Omental fat pad (tissue), 4 donors: Measurements from ENCODE around the gene SVOP. TPM values are rescaled to one million over a fixed set of nuclear protein-coding genes. Genes with fewer than 3 reads are reported as not detected.

Experiments
- ATAC-seq: fragments of 150-250 bp; one replicate; pipeline ENCODE4 v1.9.1; 2016; ENCODE audit warnings: mild to moderate bottlenecking, moderate library complexity; ENCODE audit not compliant: low FRiP score
- DNase-seq: peaks from one replicate; pipeline ENCODE4 v3.0.0-alpha.2; 2019; ENCODE audit warnings: low spot score
- total RNA-seq, 4 donors: library from RNA; depleted of rRNA; stranded (reverse); fragments of >200 nt; gene quantifications; one replicate each; pipeline ENCODE4 v1.1.0, GENCODE V29; 2016
- TF ChIP-seq, protein P1 (sequence below), 3 donors: fragments of 450-650 bp; IDR thresholded peaks; one replicate each; pipeline ENCODE4 v1.5.1; 2016 to 2017; ENCODE audit warnings: antibody characterized with exemption in 3 of 3, mild to moderate bottlenecking in 3 of 3, moderate library complexity in 2 of 3

Gene SVOP
- total RNA-seq, 4 donors from 2014 or later, result not detected

GRCh38 chr12:109020146-109020795 lies 597 bp downstream of the SVOP start:
- TF ChIP-seq, protein P1, sequence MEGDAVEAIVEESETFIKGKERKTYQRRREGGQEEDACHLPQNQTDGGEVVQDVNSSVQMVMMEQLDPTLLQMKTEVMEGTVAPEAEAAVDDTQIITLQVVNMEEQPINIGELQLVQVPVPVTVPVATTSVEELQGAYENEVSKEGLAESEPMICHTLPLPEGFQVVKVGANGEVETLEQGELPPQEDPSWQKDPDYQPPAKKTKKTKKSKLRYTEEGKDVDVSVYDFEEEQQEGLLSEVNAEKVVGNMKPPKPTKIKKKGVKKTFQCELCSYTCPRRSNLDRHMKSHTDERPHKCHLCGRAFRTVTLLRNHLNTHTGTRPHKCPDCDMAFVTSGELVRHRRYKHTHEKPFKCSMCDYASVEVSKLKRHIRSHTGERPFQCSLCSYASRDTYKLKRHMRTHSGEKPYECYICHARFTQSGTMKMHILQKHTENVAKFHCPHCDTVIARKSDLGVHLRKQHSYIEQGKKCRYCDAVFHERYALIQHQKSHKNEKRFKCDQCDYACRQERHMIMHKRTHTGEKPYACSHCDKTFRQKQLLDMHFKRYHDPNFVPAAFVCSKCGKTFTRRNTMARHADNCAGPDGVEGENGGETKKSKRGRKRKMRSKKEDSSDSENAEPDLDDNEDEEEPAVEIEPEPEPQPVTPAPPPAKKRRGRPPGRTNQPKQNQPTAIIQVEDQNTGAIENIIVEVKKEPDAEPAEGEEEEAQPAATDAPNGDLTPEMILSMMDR (IDR thresholded peaks at IDR 0.05), result no peak
- no peak for ATAC-seq

GRCh38 chr12:109018296-109018695 lies 2.6 kb downstream of the SVOP start:
- DNase-seq (no peak), ATAC-seq (no peak)
- TF ChIP-seq, protein P1 (IDR thresholded peaks at IDR 0.05), result no peak

More at GRCh38 chr12:109020146-109020795, 597 bp downstream of the SVOP start:
- no peak for DNase-seq

DNA sequence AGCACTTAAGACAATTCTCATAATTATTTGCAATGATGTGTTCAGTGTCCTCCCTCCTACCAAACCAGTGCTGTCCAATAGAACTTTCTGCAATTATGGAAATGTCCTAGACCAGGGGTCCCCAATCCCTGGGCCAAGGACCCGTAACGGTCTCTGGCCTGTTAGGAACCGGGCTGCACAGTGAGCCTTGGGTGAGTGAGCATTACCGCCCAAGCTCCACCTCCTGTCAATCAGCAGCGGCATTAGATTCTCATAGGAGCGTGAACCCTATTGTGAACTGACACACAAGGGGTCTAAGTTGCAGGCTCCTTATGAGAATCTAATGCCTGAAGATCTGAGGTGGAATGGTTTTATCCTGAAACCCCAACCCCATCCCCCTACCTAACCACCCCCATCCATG lies 3.9 kb downstream of the SVOP start:
- TF ChIP-seq, protein P1 (IDR thresholded peaks at IDR 0.05), result no peak
- ATAC-seq (no peak), DNase-seq (no peak)

- ATAC-seq (no peak), DNase-seq (no peak)
- TF ChIP-seq, protein P1 (IDR thresholded peaks at IDR 0.05), result no peak
Observed at GRCh38 chr12:109016016-109016415, 4.9 kb downstream of the SVOP start.

GRCh38 chr12:109014984-109015765 lies 5.7 kb downstream of the SVOP start:
- no peak for DNase-seq
- TF ChIP-seq, protein P1 (IDR thresholded peaks at IDR 0.05), result no peak
- no peak for ATAC-seq

DNA sequence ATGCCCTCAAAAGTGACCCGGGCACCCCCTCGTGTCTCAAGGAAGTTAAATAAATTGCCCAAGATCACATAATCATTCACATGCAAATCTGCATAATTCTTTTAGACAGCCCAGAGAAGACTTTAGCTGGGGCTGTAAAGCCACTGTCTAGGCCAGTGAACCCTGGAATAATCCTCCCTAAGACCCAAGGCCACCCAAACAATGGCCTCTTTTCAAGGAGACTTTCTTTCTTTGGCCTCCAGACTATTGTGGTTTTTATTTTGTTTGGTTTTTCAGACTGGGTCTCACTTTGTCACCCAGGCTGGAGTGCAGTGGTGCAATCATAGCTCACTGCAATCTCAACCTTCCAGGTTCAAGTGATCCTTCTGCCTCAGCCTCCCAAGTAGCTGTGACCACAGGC lies 10.6 kb downstream of the SVOP start:
- TF ChIP-seq, protein P1 (IDR thresholded peaks at IDR 0.05), result no peak
- ATAC-seq (no peak), DNase-seq (no peak)

- ATAC-seq, result no peak
- TF ChIP-seq, protein P1 (IDR thresholded peaks at IDR 0.05), result no peak
- DNase-seq, result no peak
Observed at GRCh38 chr12:109009766-109010165, 11.1 kb downstream of the SVOP start.
